ENCODE measurements around the gene HIF3A. TPM values are rescaled to one million over a fixed set of nuclear protein-coding genes. Genes with fewer than 3 reads are reported as not detected.

The HIF3A gene
- total RNA-seq, 1 experiment from 2014 or later = not detected

- H3K27ac ChIP-seq = no peak overlapping the region
- H3K9me3 ChIP-seq (replicated peaks) = no peaks in the 10 kb centered on the region
- peaks cover 42% of the 10 kb centered on the region for H3K4me1 ChIP-seq (replicated peaks)
- H3K36me3 ChIP-seq = peaks cover 46% of the 10 kb centered on the region
- no peaks in the 10 kb centered on the region for H3K27me3 ChIP-seq (replicated peaks)
- DNase-seq (ENCODE audit: low read depth in 1 of 2, low spot score in 2 of 2) = no peak
- H3K4me3 ChIP-seq = no peak overlapping the region
These were observed 53.4 kb downstream of the HIF3A start for GRCh38 chr19:46350029-46350757.

GRCh38 chr19:46350758-46351159, 53.9 kb downstream of the HIF3A start:
- Histone ChIP-seq H3K4me3 (no peak overlapping the region), H3K36me3 (peaks cover 51% of the 10 kb centered on the region), H3K27ac (peak overlapping the region; percentile 55), H3K4me1 (replicated peaks) (peaks cover 42% of the 10 kb centered on the region), H3K27me3 (replicated peaks) (no peaks in the 10 kb centered on the region), H3K9me3 (replicated peaks) (no peaks in the 10 kb centered on the region)
- DNase-seq (ENCODE audit: low read depth in 1 of 2, low spot score in 2 of 2) = no peak

DNA sequence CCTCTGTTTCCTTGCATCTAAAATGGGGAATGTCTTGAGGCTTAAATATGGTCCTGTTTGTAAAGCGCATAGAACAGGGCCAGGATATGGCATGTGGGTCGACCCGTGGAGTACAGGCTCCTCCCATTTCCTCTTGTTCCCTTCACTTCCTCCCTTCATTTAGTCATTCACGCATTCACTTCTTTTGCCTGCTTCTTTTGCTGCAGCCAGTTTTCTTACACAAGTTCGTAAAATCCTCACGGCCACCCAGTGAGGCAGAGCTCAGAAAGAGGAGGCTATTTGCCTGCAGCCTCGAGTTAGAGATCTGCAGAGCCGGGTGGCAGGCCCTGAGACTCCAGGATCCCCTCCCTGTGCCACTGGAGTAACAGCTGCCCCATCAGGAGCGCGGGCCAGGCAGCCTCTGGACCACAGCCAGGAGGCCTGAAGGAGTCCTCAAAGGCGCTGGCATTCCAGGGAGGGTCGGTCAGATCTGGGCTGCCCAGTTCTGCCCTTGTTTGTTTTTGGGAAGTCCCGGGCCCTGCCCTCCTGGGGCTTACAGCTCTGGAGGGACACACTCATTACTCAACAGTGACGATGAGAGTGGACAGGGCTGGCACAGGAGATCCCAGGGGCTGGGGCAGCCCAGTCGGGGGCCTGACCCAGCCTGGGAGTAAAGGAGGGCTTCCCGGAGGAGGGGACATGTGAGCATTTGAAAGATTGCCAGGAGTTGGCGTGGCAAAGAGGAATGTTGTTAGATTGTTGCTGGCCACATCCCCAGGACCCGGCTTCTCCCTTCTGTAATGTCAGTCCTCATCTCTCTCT, 54.6 kb downstream of the HIF3A start:
- Histone ChIP-seq H3K36me3 (peaks cover 58% of the 10 kb centered on the region), H3K4me3 (no peak overlapping the region), H3K4me1 (replicated peaks) (peaks cover 39% of the 10 kb centered on the region), H3K27me3 (replicated peaks) (no peaks in the 10 kb centered on the region), H3K9me3 (replicated peaks) (no peaks in the 10 kb centered on the region), H3K27ac (peak overlapping the region; percentile 55)
- DNase-seq (ENCODE audit: low read depth in 1 of 2, low spot score in 2 of 2) = peak; percentile 85 to 90

DNA sequence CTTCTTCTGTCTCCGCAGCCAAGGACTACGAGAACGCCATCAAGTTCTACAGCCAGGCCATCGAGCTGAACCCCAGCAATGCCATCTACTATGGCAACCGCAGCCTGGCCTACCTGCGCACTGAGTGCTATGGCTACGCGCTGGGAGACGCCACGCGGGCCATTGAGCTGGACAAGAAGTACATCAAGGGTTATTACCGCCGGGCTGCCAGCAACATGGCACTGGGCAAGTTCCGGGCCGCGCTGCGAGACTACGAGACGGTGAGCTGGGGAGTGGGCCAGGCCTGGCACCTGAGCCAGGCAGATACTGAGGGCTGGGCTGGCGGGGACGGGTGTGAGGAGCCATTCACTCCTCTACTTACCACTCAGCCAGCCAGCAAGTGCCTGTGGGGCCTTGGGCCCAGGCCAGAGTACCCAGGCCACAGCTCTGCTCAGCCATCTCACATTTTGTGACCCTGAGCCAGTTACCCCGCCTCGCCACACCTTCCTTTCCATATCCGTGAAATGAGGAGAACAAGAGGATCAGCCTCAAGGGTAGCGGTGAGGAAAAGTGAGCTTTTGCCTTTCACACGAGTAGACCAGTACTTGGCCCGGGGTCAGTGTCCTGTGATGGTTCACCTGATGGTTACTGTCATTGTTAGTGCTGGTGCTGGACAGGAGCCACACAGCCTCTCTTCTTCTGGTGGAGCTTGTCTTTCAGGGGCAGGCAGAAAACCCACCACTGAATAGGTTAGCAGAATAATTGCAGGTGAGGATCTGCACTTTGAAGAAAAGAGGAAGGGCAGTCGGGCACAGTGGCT, 57.1 kb downstream of the HIF3A start:
- H3K4me1 ChIP-seq (replicated peaks) = peaks cover 39% of the 10 kb centered on the region
- peaks cover 70% of the 10 kb centered on the region for H3K36me3 ChIP-seq
- no peaks in the 10 kb centered on the region for H3K27me3 ChIP-seq (replicated peaks)
- no peak overlapping the region for H3K4me3 ChIP-seq
- H3K9me3 ChIP-seq (replicated peaks) = no peaks in the 10 kb centered on the region
- no peak for DNase-seq (ENCODE audit: low read depth in 1 of 2, low spot score in 2 of 2)
- no peak overlapping the region for H3K27ac ChIP-seq

GRCh38 chr19:46355234-46356148, 58.6 kb downstream of the HIF3A start:
- DNase-seq (ENCODE audit: low read depth in 1 of 2, low spot score in 2 of 2) = no peak
- no peak overlapping the region for H3K4me3 ChIP-seq
- H3K27me3 ChIP-seq (replicated peaks) = no peaks in the 10 kb centered on the region
- no peaks in the 10 kb centered on the region for H3K9me3 ChIP-seq (replicated peaks)
- H3K36me3 ChIP-seq = peaks cover 70% of the 10 kb centered on the region
- H3K27ac ChIP-seq = no peak overlapping the region
- peaks cover 34% of the 10 kb centered on the region for H3K4me1 ChIP-seq (replicated peaks)

DNA sequence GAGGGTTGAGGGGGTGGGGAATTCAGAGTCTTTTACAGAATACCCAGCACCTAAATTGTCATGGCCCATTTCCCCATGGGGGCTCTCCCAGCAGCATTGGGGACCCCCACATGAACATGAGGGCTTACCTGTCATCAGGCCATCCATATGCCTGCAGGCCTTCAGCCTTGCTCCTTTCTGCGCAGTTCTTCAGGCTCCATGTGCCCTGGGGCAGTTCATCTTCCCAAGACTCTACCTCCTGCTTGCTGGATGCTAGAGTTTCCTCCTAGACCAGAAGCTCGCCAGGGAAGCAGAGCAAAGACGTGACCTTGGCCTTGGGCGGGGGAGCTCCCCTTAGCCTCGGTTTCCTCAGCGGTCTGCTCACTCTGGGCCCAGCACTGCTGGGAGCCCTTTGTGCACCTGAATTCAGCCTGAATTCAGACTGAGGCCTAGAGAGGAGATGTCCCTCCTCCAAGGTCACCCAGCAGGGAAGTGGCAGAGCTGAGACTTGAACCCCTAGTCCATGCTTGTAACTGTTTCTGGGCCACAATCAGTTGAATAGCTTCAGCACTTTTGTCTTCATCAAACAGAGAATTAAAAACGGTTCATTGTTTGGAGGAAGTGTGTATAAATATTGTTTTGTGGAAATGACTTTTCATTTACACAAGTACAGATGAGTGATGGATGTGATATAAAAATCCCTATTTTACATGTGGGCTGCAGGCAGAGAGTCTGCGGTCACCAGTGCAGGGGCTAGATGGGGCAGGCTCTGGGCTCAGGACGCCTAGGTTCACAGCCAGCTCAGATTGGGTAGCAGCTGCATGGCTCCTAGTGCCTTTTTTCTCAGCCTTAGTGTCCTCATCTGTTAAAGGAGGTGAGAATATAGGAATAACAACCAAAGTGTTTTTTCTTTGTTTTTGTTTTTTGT, 59.6 kb downstream of the HIF3A start:
- DNase-seq (ENCODE audit: low read depth in 1 of 2, low spot score in 2 of 2) = no peak
- Histone ChIP-seq H3K27me3 (replicated peaks) (no peaks in the 10 kb centered on the region), H3K9me3 (replicated peaks) (no peaks in the 10 kb centered on the region), H3K4me1 (replicated peaks) (peaks cover 25% of the 10 kb centered on the region), H3K27ac (no peak overlapping the region), H3K4me3 (no peak overlapping the region), H3K36me3 (peaks cover 70% of the 10 kb centered on the region)

GRCh38 chr19:46357846-46358583, 61.2 kb downstream of the HIF3A start:
- no peak for DNase-seq (ENCODE audit: low read depth in 1 of 2, low spot score in 2 of 2)
- Histone ChIP-seq H3K27me3 (replicated peaks) (no peaks in the 10 kb centered on the region), H3K36me3 (peaks cover 59% of the 10 kb centered on the region), H3K4me1 (replicated peaks) (peaks cover 15% of the 10 kb centered on the region), H3K27ac (no peak overlapping the region), H3K4me3 (no peak overlapping the region), H3K9me3 (replicated peaks) (no peaks in the 10 kb centered on the region)

- no peaks in the 10 kb centered on the region for H3K27me3 ChIP-seq (replicated peaks)
- H3K9me3 ChIP-seq (replicated peaks) = no peaks in the 10 kb centered on the region
- H3K4me3 ChIP-seq = no peak overlapping the region
- DNase-seq (ENCODE audit: low read depth in 1 of 2, low spot score in 2 of 2) = no peak
- peaks cover 15% of the 10 kb centered on the region for H3K4me1 ChIP-seq (replicated peaks)
- H3K27ac ChIP-seq = no peak overlapping the region
- H3K36me3 ChIP-seq = peaks cover 52% of the 10 kb centered on the region
These were observed 65.1 kb downstream of the HIF3A start for GRCh38 chr19:46361915-46362314.

GRCh38 chr19:46364359-46364758, 67.5 kb downstream of the HIF3A start:
- Histone ChIP-seq H3K27ac (no peak overlapping the region), H3K9me3 (replicated peaks) (no peaks in the 10 kb centered on the region), H3K36me3 (peaks cover 42% of the 10 kb centered on the region)

GRCh38 chr19:46365561-46365960, 68.7 kb downstream of the HIF3A start:
- Histone ChIP-seq H3K4me3 (no peak overlapping the region), H3K36me3 (peaks cover 42% of the 10 kb centered on the region), H3K27ac (no peak overlapping the region), H3K9me3 (replicated peaks) (no peaks in the 10 kb centered on the region), H3K27me3 (replicated peaks) (no peaks in the 10 kb centered on the region), H3K4me1 (replicated peaks) (peaks cover 6% of the 10 kb centered on the region)
- DNase-seq (ENCODE audit: low read depth in 1 of 2, low spot score in 2 of 2) = no peak

More at GRCh38 chr19:46364359-46364758, 67.5 kb downstream of the HIF3A start:
- Histone ChIP-seq H3K4me3 (no peak overlapping the region), H3K27me3 (replicated peaks) (no peaks in the 10 kb centered on the region), H3K4me1 (replicated peaks) (no peaks in the 10 kb centered on the region)
- DNase-seq (ENCODE audit: low read depth in 1 of 2, low spot score in 2 of 2) = no peak

DNA sequence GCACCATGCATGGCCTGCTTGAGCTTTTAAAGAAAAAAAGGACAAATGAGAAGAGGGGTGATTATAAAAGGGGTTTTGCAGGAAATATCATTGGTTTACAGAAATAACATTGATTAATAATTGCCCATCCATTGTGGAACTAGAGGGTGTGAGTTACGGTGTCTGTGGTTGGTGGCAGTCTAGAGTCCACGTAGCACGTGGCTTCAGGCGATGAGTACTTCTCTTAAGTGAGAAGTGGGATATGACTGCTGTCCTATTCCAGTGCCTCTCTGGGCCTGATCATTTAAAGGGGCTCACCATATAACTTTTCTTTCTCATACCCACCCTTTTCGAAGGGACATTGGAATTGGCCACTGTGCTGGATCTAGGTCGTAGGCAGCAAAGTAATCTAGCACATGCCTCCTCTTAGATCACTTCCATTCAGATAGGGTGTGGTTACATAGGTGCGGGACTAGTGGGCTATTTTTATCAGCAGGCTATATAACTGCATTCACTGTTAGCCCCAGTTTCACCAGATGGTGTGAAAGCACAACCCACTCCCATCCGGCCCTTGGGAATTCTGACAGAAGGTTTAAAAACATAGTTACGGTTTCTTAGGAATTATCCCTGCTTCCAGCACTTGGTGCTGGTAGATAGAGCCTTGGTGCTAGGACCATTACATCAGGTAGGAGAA, 69.9 kb downstream of the HIF3A start:
- no peak for DNase-seq (ENCODE audit: low read depth in 1 of 2, low spot score in 2 of 2)
- Histone ChIP-seq H3K9me3 (replicated peaks) (no peaks in the 10 kb centered on the region), H3K36me3 (peaks cover 53% of the 10 kb centered on the region), H3K4me1 (replicated peaks) (peaks cover 18% of the 10 kb centered on the region), H3K27me3 (replicated peaks) (no peaks in the 10 kb centered on the region), H3K4me3 (no peak overlapping the region), H3K27ac (no peak overlapping the region)

Measured in SJSA1 (cell line).